Nephron (organoid): ENCODE measurements around the gene LMTK2.

Source experiments
- H3K27ac Mint-ChIP-seq, 3 experiments: 2 replicates each; pipeline ENCODE4 v1.8.0; 2020; ENCODE audit warnings: mixed read lengths in 3 of 3, mild to moderate bottlenecking in 2 of 3, moderate library complexity in 1 of 3
- H3K27me3 Mint-ChIP-seq: 2 replicates; pipeline ENCODE4 v1.8.0; 2021; ENCODE audit warnings: low read depth, mild to moderate bottlenecking, moderate library complexity, mixed read lengths
- H3K36me3 Mint-ChIP-seq: 2 replicates; pipeline ENCODE4 v1.8.0; 2020; ENCODE audit warnings: low read depth, mixed read lengths
- H3K4me1 Mint-ChIP-seq: 2 replicates; pipeline ENCODE4 v1.8.0; 2020; ENCODE audit warnings: mixed read lengths
- H3K4me3 Mint-ChIP-seq, 3 experiments: 2 replicates each; pipeline ENCODE4 v1.8.0; 2020; ENCODE audit warnings: mild to moderate bottlenecking in 3 of 3, mixed read lengths in 3 of 3, moderate library complexity in 2 of 3
- H3K9me3 Mint-ChIP-seq: 2 replicates; pipeline ENCODE4 v1.8.0; 2020; ENCODE audit warnings: mixed read lengths
- CTCF ChIP-seq, 3 experiments: fragments of 200-600 bp; sonication (generic); IDR thresholded peaks; one replicate each; pipeline ENCODE4 v1.5.0; 2021; ENCODE audit warnings: antibody characterized with exemption in 3 of 3; ENCODE audit not compliant: unreplicated experiment in 3 of 3

LMTK2 gene

GRCh38 chr7:98073047-98073446 lies 33.6 kb upstream of the LMTK2 start:
- no peaks in the 10 kb centered on the region for H3K9me3 Mint-ChIP-seq
- H3K36me3 Mint-ChIP-seq = no peaks in the 10 kb centered on the region
- H3K4me3 Mint-ChIP-seq = no peak overlapping the region
- no peak for TF ChIP-seq CTCF (IDR thresholded peaks at IDR 0.05; ENCODE audit: unreplicated experiment in 3 of 3)
- no peaks in the 10 kb centered on the region for H3K4me1 Mint-ChIP-seq
- no peak overlapping the region for H3K27ac Mint-ChIP-seq
- no peaks in the 10 kb centered on the region for H3K27me3 Mint-ChIP-seq

GRCh38 chr7:98075801-98076200 lies 30.9 kb upstream of the LMTK2 start:
- H3K9me3 Mint-ChIP-seq = no peaks in the 10 kb centered on the region
- H3K4me1 Mint-ChIP-seq = no peaks in the 10 kb centered on the region
- no peaks in the 10 kb centered on the region for H3K36me3 Mint-ChIP-seq
- no peak overlapping the region for H3K27ac Mint-ChIP-seq
- no peak overlapping the region for H3K4me3 Mint-ChIP-seq
- TF ChIP-seq CTCF (IDR thresholded peaks at IDR 0.05; ENCODE audit: unreplicated experiment in 3 of 3) = no peak
- H3K27me3 Mint-ChIP-seq = peaks cover 5% of the 10 kb centered on the region

GRCh38 chr7:98077762-98078161 lies 28.9 kb upstream of the LMTK2 start:
- TF ChIP-seq CTCF (IDR thresholded peaks at IDR 0.05; ENCODE audit: unreplicated experiment in 3 of 3) = no peak
- H3K4me3 Mint-ChIP-seq = no peak overlapping the region
- H3K36me3 Mint-ChIP-seq = no peaks in the 10 kb centered on the region

GRCh38 chr7:98078197-98078870 lies 28.3 kb upstream of the LMTK2 start:
- peaks cover 5% of the 10 kb centered on the region for H3K27me3 Mint-ChIP-seq
- H3K4me1 Mint-ChIP-seq = no peaks in the 10 kb centered on the region
- H3K36me3 Mint-ChIP-seq = no peaks in the 10 kb centered on the region
- no peak overlapping the region for H3K27ac Mint-ChIP-seq
- no peak for TF ChIP-seq CTCF (IDR thresholded peaks at IDR 0.05; ENCODE audit: unreplicated experiment in 3 of 3)
- no peaks in the 10 kb centered on the region for H3K9me3 Mint-ChIP-seq
- H3K4me3 Mint-ChIP-seq = no peak overlapping the region

More at GRCh38 chr7:98077762-98078161, 28.9 kb upstream of the LMTK2 start:
- no peaks in the 10 kb centered on the region for H3K9me3 Mint-ChIP-seq
- no peaks in the 10 kb centered on the region for H3K4me1 Mint-ChIP-seq
- H3K27me3 Mint-ChIP-seq = peaks cover 5% of the 10 kb centered on the region
- H3K27ac Mint-ChIP-seq = no peak overlapping the region

GRCh38 chr7:98079891-98080648 lies 26.6 kb upstream of the LMTK2 start:
- Mint-ChIP-seq H3K27ac (no peak overlapping the region), H3K9me3 (no peaks in the 10 kb centered on the region), H3K4me3 (no peak overlapping the region), H3K27me3 (peaks cover 5% of the 10 kb centered on the region), H3K36me3 (no peaks in the 10 kb centered on the region), H3K4me1 (no peaks in the 10 kb centered on the region)
- no peak for TF ChIP-seq CTCF (IDR thresholded peaks at IDR 0.05; ENCODE audit: unreplicated experiment in 3 of 3)
